Measurements from ENCODE around the gene SPEM2. TPM values are rescaled to one million over a fixed set of nuclear protein-coding genes. Genes with fewer than 3 reads are reported as not detected.

The SPEM2 gene
- not detected in 2 replicates for total RNA-seq

DNA sequence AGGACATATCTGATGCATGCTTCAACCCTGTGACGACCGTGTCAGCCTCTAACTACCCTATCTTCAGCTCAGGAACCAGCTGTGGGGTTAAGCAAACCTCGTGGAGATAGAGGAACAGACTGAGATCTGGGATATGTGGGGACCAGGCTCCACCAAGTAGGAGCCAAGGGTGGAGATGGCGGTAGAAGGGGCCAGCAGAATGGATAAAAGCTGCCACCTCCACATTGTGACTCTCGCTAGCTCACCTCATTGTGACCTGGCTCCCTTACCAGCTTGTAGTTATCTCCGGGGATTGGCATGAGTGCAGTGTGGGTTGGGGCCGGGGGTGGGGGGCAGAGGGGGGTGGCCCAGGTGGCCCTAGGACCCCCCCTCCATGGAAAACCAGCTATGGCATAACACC, at the start of gene SPEM2:
Gene SPEM2 (plus strand): TSS at position 301 of the 400 bp plus-strand sequence. CDS start 73 bp downstream, at position 374.

DNA sequence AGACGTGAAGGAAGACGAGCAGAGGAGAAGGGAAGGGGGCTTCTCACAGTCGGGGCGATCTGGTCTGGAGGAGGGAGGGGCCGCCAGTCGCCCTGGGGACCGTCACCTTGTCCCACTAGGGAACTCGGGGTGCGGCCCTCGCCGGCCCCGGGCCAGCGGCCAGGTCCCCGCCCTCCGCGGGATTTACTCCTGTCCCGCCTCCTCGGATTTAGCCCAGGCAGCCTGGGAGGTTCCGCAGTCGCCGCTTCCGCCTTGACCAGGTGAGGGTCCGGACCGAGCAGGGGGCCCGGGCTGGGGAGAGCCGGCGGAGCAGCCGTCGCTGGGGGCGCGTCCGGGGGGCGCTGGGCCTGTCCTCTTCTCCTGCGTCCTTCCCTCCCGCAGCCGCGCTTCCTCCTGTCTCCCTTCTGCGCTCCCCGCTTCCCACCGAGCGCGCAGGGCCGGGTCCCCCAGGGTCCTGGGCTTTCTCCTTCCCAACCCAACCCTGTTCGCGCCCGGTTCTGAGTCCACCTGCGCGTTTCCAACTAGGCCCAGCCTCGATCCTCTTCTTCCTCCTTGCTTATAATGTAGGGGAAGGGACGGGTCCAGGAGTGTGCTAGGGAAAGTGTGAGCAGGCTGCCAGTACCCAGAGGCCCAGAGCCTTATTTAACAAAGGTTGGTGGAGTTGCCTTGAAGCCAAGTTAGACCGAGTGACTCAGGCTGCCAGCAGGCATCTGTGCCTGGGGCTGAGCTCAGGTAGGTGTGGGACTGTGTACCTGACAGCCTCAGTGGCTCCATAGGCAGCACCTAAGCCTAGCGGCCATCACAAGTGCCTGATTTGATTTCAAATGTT, 44.3 kb upstream of the SPEM2 start, which contains the start of gene TNK1:
Gene TNK1 (plus strand): TSS at position 235 of the 829 bp plus-strand sequence. CDS start 1,838 bp downstream, outside the sequence.

DNA sequence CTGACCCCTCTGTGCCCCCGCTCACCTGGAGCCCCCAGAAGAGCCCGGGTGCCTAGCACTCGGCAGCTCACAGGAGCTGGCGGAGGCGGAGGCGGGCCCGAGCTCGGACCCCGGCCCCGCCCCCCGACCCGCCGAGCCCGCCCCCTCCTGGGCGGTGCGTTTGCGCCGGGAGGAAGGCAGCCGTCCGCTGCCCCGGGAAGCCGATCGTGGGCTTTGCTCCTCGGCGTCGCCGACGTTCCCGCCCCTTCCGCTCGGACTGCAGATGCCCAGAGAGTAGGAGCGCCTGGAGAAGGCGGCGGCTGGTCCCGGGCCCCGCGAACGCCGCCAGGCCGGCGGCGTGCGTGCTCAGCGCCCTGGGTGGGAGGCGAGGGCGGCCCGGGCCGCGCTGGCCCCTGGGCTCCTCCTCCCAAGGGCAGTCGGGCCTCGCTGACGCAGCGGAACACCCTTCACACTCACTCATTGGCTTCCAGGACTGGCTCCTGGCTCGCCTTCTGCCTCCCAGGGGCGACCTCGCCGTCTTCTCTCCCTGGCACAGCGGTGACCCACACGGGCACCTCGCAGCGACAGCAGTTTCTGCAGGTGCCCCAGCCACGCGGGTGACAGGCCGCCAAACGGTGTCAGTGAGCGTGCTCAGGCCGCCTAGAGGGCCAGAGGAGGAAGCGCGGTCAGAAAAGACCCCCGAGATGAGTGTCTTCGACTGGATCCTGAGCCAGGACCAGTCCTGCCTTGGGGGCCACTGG, 30.8 kb upstream of the SPEM2 start, which contains the start of gene PLSCR3:
Gene PLSCR3 (minus strand): TSS at position 74 of the 740 bp plus-strand sequence. CDS start 415 bp downstream, outside the sequence.

DNA sequence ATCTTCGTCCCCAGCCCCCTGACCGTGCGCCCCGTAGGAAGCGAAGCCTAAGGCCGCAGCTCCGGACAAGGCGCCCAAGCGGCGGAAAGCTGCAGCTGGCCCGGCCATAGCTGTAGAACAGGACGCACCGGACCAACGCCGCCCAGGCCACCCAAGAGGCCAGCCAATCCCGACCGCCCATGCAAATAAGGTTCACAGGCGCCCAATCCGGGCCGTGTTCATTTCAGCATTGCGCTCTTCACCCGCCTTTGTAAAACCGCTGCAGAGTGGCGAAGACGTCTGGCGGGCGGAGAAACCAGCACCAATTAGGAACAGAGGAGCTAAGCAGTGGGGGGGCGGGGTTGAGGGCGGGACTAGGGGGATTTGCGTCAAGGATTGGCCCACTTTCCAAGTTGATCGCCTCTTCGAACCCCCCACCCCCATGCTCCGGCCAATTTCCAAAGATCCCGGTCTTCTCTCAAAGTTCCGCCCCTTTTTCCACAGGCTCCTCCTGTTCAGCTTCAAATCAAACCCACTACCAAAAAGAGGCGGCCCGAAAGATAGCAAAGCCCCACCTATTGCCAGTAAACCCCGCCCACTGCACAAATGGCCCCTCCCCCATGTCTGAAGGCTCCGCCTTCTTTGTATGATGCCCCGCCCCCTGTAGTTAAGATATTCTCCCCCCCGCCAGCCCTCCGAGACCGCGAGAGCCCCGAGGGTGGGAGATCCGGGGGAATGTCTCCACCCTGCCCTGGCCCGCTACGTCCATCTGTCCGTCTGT, 21.3 kb upstream of the SPEM2 start, which contains the start of gene TMEM256:
Gene TMEM256 (minus strand): TSS at position 121 of the 760 bp plus-strand sequence. CDS start 13 bp downstream, at position 108.

GRCh38 chr17:7407485-7408251, 17.7 kb upstream of the SPEM2 start, which contains the start of gene NLGN2:
TSS of gene NLGN2 (plus strand) at chr17:7407845. CDS start at chr17:7408256, 411 bp downstream.

DNA sequence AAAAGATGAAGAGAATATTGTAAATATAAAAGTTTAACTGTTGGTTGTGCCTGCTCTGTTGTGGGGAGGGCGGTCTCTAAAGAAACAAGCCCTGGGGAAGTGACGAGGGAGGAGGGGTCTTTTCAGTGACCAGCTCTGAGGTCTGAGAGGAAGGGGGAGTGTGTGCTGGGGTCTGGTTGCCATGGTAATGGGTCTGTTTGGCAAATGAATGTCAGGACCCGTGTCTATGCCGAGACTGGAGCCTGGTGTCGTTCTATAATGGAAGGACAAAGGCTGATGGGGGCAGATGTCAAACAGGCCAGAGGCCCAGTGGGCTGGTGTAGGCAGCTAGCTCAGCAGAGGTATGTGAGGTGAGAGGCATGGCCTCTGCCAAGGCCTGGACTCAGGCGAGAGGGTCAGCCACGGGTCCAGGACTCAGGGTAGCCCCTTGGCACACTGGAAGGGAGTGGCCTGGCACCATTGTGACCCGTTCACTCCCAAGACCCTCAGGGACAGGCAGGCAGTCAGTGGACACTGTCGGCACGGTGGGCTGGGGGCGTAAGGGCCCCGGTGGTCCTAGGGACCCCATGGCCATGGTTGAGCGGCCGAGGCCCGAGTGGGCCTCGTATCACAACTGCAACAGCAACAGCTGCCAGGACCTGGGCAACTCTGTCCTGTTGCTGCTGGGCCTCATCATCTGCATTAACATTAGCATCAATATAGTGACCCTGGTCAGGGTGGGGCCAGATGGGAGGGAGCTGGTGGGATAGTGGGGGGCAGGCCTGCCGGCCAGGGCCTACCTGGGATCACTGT, 5.4 kb upstream of the SPEM2 start, which contains the start of gene SPEM1:
Gene SPEM1 (plus strand): TSS at position 506 of the 792 bp plus-strand sequence. CDS start 61 bp downstream, at position 567.

DNA sequence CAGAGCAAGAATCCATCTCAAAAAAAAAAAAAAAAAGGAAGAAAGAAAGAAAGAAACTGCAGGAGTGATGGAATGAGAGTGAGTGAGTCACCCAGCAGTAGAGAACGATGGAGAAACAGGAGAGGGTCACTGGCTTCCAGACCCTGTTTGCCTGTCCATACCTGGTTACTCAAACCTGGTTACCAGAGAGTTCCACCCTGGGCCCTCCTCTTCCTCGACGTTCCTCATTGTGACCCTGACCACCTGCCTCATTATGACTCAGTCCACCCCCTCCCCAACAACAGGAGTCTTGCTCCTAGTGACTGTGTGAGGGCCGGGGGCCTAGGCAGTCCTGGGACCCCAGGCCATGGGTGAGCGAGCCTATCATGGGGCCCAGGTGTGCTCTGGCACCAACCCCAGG, 3.1 kb downstream of the SPEM2 start, which contains the start of gene SPEM3:
Gene SPEM3 (plus strand): TSS at position 301 of the 400 bp plus-strand sequence. CDS start 46 bp downstream, at position 347.

DNA sequence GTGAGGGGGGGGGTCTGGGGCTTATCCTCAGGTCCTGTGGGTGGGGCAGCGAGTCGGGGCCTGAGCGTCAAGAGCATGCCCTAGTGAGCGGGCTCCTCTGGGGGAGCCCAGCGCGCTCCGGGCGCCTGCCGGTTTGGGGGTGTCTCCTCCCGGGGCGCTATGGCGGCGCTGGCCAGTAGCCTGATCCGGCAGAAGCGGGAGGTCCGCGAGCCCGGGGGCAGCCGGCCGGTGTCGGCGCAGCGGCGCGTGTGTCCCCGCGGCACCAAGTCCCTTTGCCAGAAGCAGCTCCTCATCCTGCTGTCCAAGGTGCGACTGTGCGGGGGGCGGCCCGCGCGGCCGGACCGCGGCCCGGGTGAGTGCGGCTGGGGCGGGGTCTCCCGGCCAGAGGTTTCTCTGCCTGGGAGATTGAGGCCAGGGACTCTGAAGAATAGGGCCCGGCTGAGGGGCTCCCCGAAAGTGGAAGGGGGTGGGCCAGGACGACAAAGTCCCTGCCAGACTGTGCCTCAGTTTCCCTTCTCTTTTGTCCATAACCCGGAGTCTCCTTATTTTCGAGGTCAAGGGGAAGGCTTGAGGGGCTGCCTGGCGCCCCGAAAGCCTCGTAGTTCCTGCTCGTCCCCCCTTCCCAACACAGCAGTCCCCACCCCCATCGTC, 14.2 kb downstream of the SPEM2 start, which contains the start of gene FGF11:
Gene FGF11 (plus strand): TSS at position 51 of the 651 bp plus-strand sequence. CDS start 109 bp downstream, at position 160.

GRCh38 chr17:7444682-7445618, 19.5 kb downstream of the SPEM2 start, which contains the start of gene CHRNB1:
TSS of gene CHRNB1 (plus strand) at chr17:7445061. CDS start at chr17:7445128, 67 bp downstream.

Other genes with a start within 250 kb of the SPEM2 start
- gene ASGR1, start 246.2 kb upstream of the SPEM2 start, total RNA-seq: 0.28 and 0.37 TPM in 2 replicates
- 9.0 and 18.4 TPM in 2 replicates for gene DLG4, start 205.8 kb upstream of the SPEM2 start, total RNA-seq
- gene ACADVL, start 205.7 kb upstream of the SPEM2 start, total RNA-seq: 227 and 290 TPM in 2 replicates
- 78.2 and 87.1 TPM in 2 replicates for gene DVL2, start 191.1 kb upstream of the SPEM2 start, total RNA-seq
- gene PHF23, start 186.2 kb upstream of the SPEM2 start, total RNA-seq: 38.3 and 47.5 TPM in 2 replicates
- gene GABARAP, start 183.2 kb upstream of the SPEM2 start, total RNA-seq: 168 and 193 TPM in 2 replicates
- gene CTDNEP1, start 173.9 kb upstream of the SPEM2 start, total RNA-seq: 15.2 and 17.6 TPM in 2 replicates
- gene ELP5, start 173.4 kb upstream of the SPEM2 start, total RNA-seq: 26.5 and 27.7 TPM in 2 replicates
- gene CLDN7, start 163.1 kb upstream of the SPEM2 start, total RNA-seq: 1.3 and 1.6 TPM in 2 replicates
- 0.28 TPM in 2 replicates for gene SLC2A4, start 143.9 kb upstream of the SPEM2 start, total RNA-seq
- gene YBX2, start 131.0 kb upstream of the SPEM2 start, total RNA-seq: 0.09 TPM in 1 of 2 replicates, not detected in the other
- 397 and 405 TPM in 2 replicates for gene EIF5A, start 118.0 kb upstream of the SPEM2 start, total RNA-seq
- gene GPS2, start 110.3 kb upstream of the SPEM2 start, total RNA-seq: 26.2 and 32.5 TPM in 2 replicates
- 14.4 and 23.1 TPM in 2 replicates for gene NEURL4, start 96.3 kb upstream of the SPEM2 start, total RNA-seq
- gene ACAP1, start 89.1 kb upstream of the SPEM2 start, total RNA-seq: 2.1 and 3.3 TPM in 2 replicates
- 6.8 and 16.4 TPM in 2 replicates for gene KCTD11, start 73.5 kb upstream of the SPEM2 start, total RNA-seq
- gene TMEM95, start 70.5 kb upstream of the SPEM2 start, total RNA-seq: not detected in 2 replicates
- gene TNK1, start 44.5 kb upstream of the SPEM2 start, total RNA-seq: 0.37 and 0.57 TPM in 2 replicates
- 13.9 and 14.4 TPM in 2 replicates for gene PLSCR3, start 31.1 kb upstream of the SPEM2 start, total RNA-seq
- 105 and 158 TPM in 2 replicates for gene TMEM256, start 21.5 kb upstream of the SPEM2 start, total RNA-seq
- gene NLGN2, start 17.8 kb upstream of the SPEM2 start, total RNA-seq: 4.1 and 6.3 TPM in 2 replicates
- gene SPEM1, start 5.3 kb upstream of the SPEM2 start, total RNA-seq: not detected in 2 replicates
- gene SPEM3, start 3.2 kb downstream of the SPEM2 start, total RNA-seq: not detected in 2 replicates
- gene TMEM102, start 9.8 kb downstream of the SPEM2 start, total RNA-seq: 0.71 and 0.74 TPM in 2 replicates
- gene FGF11, start 13.9 kb downstream of the SPEM2 start, total RNA-seq: 0.71 and 3.4 TPM in 2 replicates
- gene CHRNB1, start 19.4 kb downstream of the SPEM2 start, total RNA-seq: 5.9 and 7.3 TPM in 2 replicates
- gene ZBTB4, start 54.0 kb downstream of the SPEM2 start, total RNA-seq: 14.8 and 19.0 TPM in 2 replicates
- not detected in 2 replicates for gene SLC35G6, start 55.8 kb downstream of the SPEM2 start, total RNA-seq
- 65.1 and 79.0 TPM in 2 replicates for gene POLR2A, start 58.8 kb downstream of the SPEM2 start, total RNA-seq
- gene TNFSF12, start 123.4 kb downstream of the SPEM2 start, total RNA-seq: 2.1 and 4.4 TPM in 2 replicates
- 0.71 and 0.74 TPM in 2 replicates for gene TNFSF13, start 133.1 kb downstream of the SPEM2 start, total RNA-seq
- gene SENP3, start 136.3 kb downstream of the SPEM2 start, total RNA-seq: 61.0 and 67.3 TPM in 2 replicates
- gene CD68, start 154.0 kb downstream of the SPEM2 start, total RNA-seq: 11.2 and 16.3 TPM in 2 replicates
- 54.0 and 54.8 TPM in 2 replicates for gene MPDU1, start 158.2 kb downstream of the SPEM2 start, total RNA-seq
- gene SOX15, start 164.5 kb downstream of the SPEM2 start, total RNA-seq: 0.14 and 0.18 TPM in 2 replicates
- 41.4 and 45.7 TPM in 2 replicates for gene FXR2, start 189.3 kb downstream of the SPEM2 start, total RNA-seq
- gene SAT2, start 202.2 kb downstream of the SPEM2 start, total RNA-seq: 52.7 and 54.0 TPM in 2 replicates
- 0.57 and 148 TPM in 2 replicates for gene SHBG, start 204.5 kb downstream of the SPEM2 start, total RNA-seq
- gene ATP1B2, start 225.3 kb downstream of the SPEM2 start, total RNA-seq: not detected in 2 replicates

Data from smooth muscle cell of bladder (primary cell).